HG02870 (cell line): Measurements from ENCODE around the gene KCTD17.

Source experiments
- ATAC-seq: cut with Tn5 transposase; IDR thresholded peaks from one replicate; pipeline ENCODE4 v1.9.1; 2021; ENCODE audit warnings: mild to moderate bottlenecking, moderate library complexity; ENCODE audit not compliant: unreplicated experiment

The KCTD17 gene

DNA sequence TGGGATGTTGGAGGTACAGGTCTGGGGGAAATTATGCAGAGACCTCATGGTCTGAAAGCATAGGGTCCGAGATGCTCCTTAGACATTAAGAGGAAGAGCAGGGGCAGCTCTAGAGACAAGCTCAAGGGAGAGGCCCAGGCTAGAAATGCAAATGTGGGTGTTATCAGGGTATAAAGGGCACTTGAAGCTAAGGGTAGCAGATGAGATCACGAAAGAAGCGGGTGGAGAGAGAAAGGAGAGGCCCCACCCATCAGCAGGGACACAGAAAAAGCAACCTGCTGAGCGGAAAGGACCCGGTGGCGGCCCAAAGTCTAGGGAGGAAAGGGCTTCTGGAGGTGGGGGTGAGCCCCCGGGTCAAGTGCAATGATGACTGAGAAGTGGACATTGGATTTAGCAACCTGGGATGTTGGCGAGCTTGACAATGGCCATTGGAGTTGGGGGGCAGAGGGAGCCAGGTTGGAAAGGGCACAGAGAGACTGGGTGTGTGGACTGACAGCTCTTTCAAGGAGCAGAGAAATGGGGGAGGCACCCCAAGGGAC lies 49.1 kb downstream of the KCTD17 start:
- ATAC-seq: no peak

GRCh38 chr22:37101311-37102066 lies 49.9 kb downstream of the KCTD17 start:
- no peak for ATAC-seq

DNA sequence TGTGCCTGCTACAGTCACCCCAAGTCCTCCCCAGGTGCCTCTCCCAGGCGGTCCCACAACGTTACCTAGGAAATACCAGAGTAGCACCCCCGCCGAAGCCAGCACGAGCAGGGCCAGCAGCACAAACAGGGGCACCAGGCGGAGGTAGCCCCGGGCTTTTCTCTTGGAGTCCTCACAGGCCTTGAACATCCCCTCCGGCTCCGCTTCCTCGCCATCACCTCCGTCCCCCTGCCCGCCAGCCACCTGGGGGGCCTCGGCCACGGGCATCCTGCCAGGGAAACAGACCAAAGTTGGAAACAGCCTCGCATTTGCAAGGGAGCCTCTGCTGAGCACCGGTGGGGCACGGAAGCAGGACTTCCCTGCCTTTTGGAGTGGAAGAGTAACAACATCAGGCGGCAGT lies 51.6 kb downstream of the KCTD17 start:
- ATAC-seq: no peak

GRCh38 chr22:37103656-37104452 lies 52.3 kb downstream of the KCTD17 start:
- no peak for ATAC-seq

- no peak for ATAC-seq
Observed at GRCh38 chr22:37105154-37105553, 53.6 kb downstream of the KCTD17 start.

DNA sequence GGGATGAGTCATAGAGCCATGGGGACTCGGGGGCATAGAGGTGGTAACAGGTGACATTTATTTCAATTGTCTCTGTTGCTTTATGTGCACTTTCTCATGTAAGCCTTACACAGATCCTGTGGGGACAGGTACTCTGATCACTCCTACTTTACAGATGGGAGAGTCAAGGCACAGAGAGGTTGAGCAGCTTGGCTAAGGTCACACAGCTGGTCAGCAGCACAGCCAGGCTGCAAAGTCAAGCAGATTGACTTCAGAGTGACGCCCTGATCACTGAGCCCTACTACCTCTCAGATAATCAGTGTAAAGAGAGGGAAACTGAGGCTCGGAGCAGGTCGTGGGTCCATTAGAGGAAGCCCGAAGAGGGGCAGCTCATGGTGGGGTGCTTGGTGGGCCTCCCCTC lies 54.4 kb downstream of the KCTD17 start:
- ATAC-seq: no peak

DNA sequence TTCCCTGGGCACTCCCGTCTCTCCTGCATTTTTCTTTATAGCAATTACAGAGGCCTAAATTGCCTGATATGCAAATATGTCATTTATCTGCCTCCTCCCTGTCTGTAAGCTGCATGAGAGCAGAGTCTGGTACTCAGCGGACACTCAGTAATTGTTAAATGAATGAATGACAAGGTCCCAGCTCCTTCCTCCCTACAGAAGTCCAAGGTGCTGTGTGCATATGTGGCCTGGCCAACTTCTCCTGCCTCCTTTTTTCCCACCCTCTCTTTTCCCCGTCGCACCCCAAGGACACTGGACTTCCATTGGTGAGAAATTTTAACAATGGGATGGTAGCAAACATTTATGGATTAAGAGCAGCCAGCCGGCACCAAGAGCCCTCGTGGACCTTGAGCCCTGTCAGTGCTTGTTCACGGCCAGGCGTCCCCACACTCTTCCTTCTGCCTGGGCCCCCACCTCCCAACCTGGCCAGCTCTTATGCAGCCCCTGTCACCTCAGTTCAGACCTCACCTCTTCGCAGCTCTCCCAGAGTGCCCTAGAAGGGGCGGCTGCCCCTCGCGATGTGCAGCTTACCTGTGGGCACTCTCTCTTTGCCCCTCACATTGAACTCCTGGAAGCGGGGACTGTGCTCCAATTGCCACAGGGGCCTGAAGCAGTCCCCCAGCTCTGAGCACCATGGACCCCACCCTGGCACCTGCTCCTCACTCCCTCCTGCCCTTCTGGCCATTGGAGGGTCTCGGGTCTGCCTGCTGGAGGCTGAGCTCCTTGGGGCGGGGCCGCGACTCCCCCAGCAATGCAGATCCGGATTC lies 56.5 kb downstream of the KCTD17 start:
- ATAC-seq: no peak

GRCh38 chr22:37109242-37109917 lies 57.8 kb downstream of the KCTD17 start, which contains the start of gene TMPRSS6:
TMPRSS6 (minus strand) TSS chr22:37109713; CDS start chr22:37103417, 6,296 bp downstream.
- ATAC-seq: no peak

DNA sequence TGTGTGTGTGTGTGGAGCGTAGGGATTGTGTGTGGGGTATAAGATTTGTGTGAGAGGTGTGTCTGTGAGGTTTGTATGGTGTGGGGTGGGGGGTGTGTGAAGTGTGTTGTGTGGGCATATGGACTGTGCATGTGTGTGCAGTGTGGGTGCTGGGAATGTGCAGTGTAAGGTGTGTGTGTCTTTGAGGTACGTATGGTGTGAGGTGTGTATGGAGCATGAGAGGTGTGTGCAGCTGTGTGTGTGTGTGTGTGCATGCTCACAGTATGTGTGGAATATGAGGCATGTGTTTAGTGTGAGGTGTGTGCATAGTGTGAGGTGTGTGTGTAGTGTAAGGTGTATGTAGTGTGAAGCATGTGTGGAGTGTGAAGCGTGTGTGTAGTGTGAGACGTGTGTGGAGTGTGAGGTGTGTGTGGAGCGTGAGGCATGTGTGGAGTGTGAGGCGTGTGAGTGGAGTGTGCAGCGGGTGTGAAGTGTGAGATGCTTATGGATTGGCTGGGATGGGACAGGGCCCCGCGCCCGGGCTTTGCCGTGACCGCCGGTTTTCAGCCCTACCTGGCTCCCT lies 59.7 kb downstream of the KCTD17 start:
- ATAC-seq: no peak

DNA sequence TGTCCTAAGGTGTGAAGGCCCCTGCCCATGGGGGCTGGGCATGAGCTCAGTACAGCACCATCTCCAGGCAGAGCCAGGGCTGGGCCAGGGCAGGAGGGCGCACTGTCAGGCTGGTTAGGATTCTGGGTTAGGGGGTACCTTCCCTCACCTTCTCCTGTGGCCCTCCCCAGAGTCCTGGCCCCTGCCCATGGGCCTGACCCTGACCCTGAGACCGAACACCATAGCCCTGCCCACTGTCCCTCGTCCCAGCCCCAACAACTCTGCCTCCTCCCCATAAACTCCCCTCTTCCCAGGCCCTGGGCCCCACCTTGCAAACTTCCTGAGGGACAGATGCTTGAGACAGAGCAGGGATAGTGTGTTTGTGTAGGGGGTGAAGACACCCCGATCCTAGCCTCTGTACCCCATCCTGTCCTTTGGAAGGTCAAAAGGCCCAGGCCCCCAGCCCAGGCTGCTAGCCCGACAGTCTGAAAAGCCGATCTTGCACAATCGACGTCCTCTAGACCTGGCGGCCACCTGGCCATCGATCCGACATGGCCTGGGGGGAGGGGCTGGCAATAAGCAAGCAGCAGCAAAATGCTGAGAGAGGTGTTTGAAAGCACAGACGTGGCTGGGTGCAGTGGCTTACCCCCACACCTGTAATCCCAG lies 60.7 kb downstream of the KCTD17 start:
- ATAC-seq: no peak
